ENCODE results near the gene RUSC1. TPM values are rescaled to one million over a fixed set of nuclear protein-coding genes. Genes with fewer than 3 reads are reported as not detected.

The RUSC1 gene
- total RNA-seq, result 15.6 and 16.5 TPM in 2 replicates

GRCh38 chr1:155320661-155321617 lies at the start of gene RUSC1:
Gene RUSC1, plus strand, starts transcription at chr1:155320894. Its CDS starts 880 bp downstream, at chr1:155321774.
- peaks cover 24% of the 10 kb centered on the region for H3K79me2 ChIP-seq (ENCODE audit: insufficient read depth, low read length)
- peak; percentile 92 for DNase-seq (ENCODE audit: insufficient read length, low spot score, missing footprints)
- peak within 1 kb of the TSS; percentile 56 for H3K27ac ChIP-seq (ENCODE audit: low read depth, low read length)
- H4K20me1 ChIP-seq (ENCODE audit: insufficient read depth, low read length), result peaks cover 24% of the 10 kb centered on the region
- H3K9me3 ChIP-seq (ENCODE audit: low read depth, low read length), result no peaks in the 10 kb centered on the region
- H3K36me3 ChIP-seq (ENCODE audit: insufficient read depth, low read length), result peaks cover 18% of the 10 kb centered on the region
- peak within 1 kb of the TSS; percentile 99 for H3K4me2 ChIP-seq (ENCODE audit: insufficient read depth, low read length)
- TF ChIP-seq CTCF (IDR thresholded peaks at IDR 0.05; ENCODE audit: extremely low read depth, low read depth, low read length), result no peak
- peak within 1 kb of the TSS; percentile 86 for H3K4me3 ChIP-seq (ENCODE audit: insufficient read depth, low read length)
- no peaks in the 10 kb centered on the region for H3K27me3 ChIP-seq (ENCODE audit: insufficient read depth, low read length)
- H3K4me1 ChIP-seq (ENCODE audit: insufficient read depth, low read length), result peaks cover 27% of the 10 kb centered on the region
- H2AFZ ChIP-seq (ENCODE audit: low read length), result peak within 1 kb of the TSS; percentile 65

GRCh38 chr1:155272466-155273342 lies 48.0 kb upstream of the RUSC1 start:
- peak; percentile 96 for DNase-seq (ENCODE audit: insufficient read length, low spot score, missing footprints)
- TF ChIP-seq CTCF (IDR thresholded peaks at IDR 0.05; ENCODE audit: extremely low read depth, low read depth, low read length), result no peak
- peaks cover 9% of the 10 kb centered on the region for H4K20me1 ChIP-seq (ENCODE audit: insufficient read depth, low read length)
- peak overlapping the region; percentile 82 for H3K4me3 ChIP-seq (ENCODE audit: insufficient read depth, low read length)
- H3K27me3 ChIP-seq (ENCODE audit: insufficient read depth, low read length), result no peaks in the 10 kb centered on the region
- H3K27ac ChIP-seq (ENCODE audit: low read depth, low read length), result peak overlapping the region; percentile 42
- H3K9me3 ChIP-seq (ENCODE audit: low read depth, low read length), result no peaks in the 10 kb centered on the region
- H3K36me3 ChIP-seq (ENCODE audit: insufficient read depth, low read length), result peaks cover 35% of the 10 kb centered on the region
- H2AFZ ChIP-seq (ENCODE audit: low read length), result peak overlapping the region; percentile 74
- peak overlapping the region; percentile 92 for H3K4me2 ChIP-seq (ENCODE audit: insufficient read depth, low read length)
- peaks cover 39% of the 10 kb centered on the region for H3K79me2 ChIP-seq (ENCODE audit: insufficient read depth, low read length)
- H3K4me1 ChIP-seq (ENCODE audit: insufficient read depth, low read length), result peaks cover 17% of the 10 kb centered on the region

GRCh38 chr1:155273343-155274245 lies 47.1 kb upstream of the RUSC1 start, which contains the start of gene CLK2:
Gene CLK2, minus strand, starts transcription at chr1:155273504. Its CDS starts 2,527 bp downstream, at chr1:155270977.
- Histone ChIP-seq H2AFZ (ENCODE audit: low read length) (peak within 1 kb of the TSS; percentile 78), H3K79me2 (ENCODE audit: insufficient read depth, low read length) (peaks cover 36% of the 10 kb centered on the region), H3K4me2 (ENCODE audit: insufficient read depth, low read length) (peak within 1 kb of the TSS; percentile 92), H3K27me3 (ENCODE audit: insufficient read depth, low read length) (no peaks in the 10 kb centered on the region), H4K20me1 (ENCODE audit: insufficient read depth, low read length) (peaks cover 9% of the 10 kb centered on the region), H3K36me3 (ENCODE audit: insufficient read depth, low read length) (peaks cover 26% of the 10 kb centered on the region), H3K27ac (ENCODE audit: low read depth, low read length) (peak within 1 kb of the TSS; percentile 42), H3K9me3 (ENCODE audit: low read depth, low read length) (no peaks in the 10 kb centered on the region), H3K4me1 (ENCODE audit: insufficient read depth, low read length) (peaks cover 22% of the 10 kb centered on the region), H3K4me3 (ENCODE audit: insufficient read depth, low read length) (peak within 1 kb of the TSS; percentile 82)
- no peak for TF ChIP-seq CTCF (IDR thresholded peaks at IDR 0.05; ENCODE audit: extremely low read depth, low read depth, low read length)
- peak; percentile 100 for DNase-seq (ENCODE audit: insufficient read length, low spot score, missing footprints)

All from osteoblast (primary cell).